NCI-H82 (cell line): ENCODE data around the gene KSR2.
"Not testable (repeated sequence)": the region's sequence is repeated elsewhere in the genome, so short reads cannot be mapped to it uniquely, and the experiment has no call there.

Experiments used
- DNase-seq: peaks from one replicate; lab custom pipeline; 2025; lab: John Stamatoyannopoulos, UW

The KSR2 gene

GRCh38 chr12:117968826-117969659, at the start of gene KSR2:
Gene KSR2 (minus strand): TSS chr12:117968990. CDS start chr12:117968255, 735 bp downstream.
- DNase-seq: peak; percentile 69

DNA sequence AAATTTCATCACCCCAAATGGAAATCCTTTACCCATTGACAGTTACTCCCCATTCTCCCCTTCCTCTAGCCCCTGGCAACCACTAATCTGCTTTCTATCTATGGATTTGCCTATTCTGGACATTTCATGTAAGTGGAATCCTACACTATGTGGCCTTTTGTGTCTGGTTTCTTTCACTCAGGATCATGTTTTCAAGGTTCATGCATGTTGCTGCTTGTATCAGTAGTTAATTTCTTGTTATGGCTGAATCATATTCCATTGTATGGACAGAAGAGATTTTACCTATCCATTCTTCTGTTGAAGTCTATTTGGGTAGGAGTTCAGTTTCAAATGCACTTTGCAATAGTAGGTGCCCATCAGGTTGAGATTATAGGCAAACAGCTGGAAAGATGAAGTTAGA, 49.1 kb upstream of the KSR2 start:
- no peak for DNase-seq

DNA sequence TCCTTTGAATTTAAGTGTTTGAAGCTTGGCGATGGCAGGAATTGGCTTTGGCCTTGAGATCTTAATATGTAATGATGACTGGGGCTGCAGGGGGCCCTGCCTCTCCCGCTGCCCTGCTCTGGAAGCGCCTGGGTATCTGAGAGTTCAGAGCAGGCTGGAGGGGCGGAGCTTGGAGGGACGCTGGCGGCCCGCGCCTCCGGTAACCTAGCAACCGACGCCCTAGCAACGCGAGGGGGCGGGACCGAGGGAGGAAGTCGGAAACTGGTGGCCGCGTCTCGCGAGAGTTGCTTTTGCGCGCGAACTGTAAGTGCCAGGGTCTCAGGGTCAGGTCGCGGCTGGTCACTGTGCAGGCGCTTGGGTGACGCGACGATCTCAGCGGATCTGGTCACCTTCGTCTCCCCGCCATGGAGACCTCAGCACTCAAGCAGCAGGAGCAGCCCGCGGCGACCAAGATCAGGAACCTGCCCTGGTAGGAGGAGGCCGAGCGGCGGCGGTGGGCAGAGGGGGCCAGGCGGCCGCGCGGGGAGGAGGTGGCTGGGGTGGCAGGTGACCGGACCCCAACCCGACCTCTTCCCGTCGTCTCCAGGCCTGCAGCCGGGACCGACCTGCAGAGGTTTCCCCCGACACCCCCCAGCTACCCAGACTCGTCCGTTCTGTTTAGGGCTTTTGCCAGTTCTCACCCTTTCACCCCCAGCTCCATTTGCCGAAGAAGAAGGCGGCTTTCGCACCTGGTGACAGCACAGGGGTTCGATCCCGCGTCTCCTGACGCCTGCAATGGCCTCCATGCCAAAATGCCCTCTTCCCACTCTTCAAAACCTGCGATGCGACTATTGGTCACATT, 47.9 kb upstream of the KSR2 start, which contains the start of gene RFC5:
Gene RFC5 (plus strand): TSS at position 280 of the 841 bp plus-strand sequence. CDS start 125 bp downstream, at position 405.
- DNase-seq: peak; percentile 99

- DNase-seq: no peak
Observed at GRCh38 chr12:118015944-118016343, 47.2 kb upstream of the KSR2 start.

DNA sequence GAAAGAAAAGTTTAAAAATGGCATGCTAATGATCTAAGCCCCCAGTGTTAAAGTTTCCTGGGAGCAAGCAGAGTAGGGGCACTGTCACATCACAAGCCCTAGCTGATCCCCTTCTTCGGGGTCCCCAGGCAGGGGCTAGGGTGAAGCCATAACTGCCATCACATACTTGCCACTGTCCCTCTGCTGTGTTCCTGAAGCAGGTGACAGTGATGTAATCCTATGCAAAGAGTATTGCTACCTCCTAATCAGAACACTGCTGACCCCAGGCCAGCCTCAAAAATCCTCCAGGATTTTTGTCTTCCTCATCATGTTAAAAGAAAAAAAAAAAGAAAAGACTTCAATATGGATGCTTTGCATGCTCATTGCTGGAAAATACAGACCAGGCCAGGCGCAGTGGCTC, 46.5 kb upstream of the KSR2 start:
- no peak for DNase-seq

DNA sequence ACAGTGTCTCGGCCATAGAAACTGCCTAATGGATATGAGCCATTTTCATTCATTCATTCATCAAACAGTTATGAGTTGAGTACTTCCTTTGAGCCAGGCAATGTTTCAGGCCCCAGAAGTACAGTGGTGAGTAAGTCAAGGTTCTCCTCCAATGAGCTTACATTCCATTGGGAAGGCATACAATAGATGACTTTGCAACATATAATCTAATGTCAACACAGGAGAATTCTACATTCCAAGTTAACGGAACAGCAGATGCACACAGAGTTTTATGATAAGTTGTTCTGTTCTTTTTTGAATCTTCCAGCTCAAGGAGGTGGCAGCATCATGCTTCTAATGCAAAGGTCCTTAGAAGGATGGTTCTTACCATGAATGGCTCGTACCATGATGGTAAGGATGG, 44.5 kb upstream of the KSR2 start:
- no peak for DNase-seq

DNA sequence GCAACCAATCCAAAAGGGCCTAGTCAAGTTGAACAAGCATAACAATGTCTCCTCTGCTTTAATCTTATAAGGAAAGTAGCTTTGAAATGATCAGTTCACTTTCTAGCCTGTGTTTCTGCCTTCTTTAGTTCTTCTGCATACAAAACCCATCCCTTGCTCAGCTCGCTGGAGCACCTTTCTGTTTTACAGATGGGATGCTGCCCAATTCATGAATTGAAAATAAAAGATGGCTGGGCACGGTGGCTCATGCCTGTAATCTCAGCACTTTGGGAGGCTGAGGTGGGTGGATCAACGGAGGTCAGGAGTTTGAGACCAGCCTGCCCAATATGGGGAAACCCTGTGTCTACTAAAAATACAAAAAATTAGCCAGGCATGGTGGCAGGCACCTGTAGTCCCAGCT, 43.2 kb upstream of the KSR2 start:
- DNase-seq: no peak

- no peak for DNase-seq
Observed at GRCh38 chr12:118011377-118011776, 42.6 kb upstream of the KSR2 start.

- no peak for DNase-seq
Observed at GRCh38 chr12:118010903-118011302, 42.1 kb upstream of the KSR2 start.

- not testable (repeated sequence) for DNase-seq
Observed at GRCh38 chr12:117999806-118000205, 31.0 kb upstream of the KSR2 start.

DNA sequence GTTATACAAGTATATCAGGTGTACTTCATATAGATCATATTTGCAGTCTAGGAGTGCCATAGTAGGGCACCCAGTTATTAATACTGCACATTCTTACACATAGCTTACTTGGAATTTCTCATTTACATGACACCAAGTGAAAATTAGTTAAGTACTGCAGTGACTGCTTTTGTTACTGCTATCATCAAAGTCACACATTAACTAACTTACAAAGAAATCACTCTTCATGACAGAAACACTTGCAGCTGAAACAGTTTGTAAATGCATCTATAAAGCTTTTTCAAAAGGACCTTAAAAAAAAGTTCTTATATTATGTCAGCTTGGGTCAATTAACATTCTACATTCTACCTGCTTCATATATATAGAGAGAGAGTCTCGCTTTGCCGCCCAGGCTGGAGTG, 29.9 kb upstream of the KSR2 start:
- DNase-seq: no peak

DNA sequence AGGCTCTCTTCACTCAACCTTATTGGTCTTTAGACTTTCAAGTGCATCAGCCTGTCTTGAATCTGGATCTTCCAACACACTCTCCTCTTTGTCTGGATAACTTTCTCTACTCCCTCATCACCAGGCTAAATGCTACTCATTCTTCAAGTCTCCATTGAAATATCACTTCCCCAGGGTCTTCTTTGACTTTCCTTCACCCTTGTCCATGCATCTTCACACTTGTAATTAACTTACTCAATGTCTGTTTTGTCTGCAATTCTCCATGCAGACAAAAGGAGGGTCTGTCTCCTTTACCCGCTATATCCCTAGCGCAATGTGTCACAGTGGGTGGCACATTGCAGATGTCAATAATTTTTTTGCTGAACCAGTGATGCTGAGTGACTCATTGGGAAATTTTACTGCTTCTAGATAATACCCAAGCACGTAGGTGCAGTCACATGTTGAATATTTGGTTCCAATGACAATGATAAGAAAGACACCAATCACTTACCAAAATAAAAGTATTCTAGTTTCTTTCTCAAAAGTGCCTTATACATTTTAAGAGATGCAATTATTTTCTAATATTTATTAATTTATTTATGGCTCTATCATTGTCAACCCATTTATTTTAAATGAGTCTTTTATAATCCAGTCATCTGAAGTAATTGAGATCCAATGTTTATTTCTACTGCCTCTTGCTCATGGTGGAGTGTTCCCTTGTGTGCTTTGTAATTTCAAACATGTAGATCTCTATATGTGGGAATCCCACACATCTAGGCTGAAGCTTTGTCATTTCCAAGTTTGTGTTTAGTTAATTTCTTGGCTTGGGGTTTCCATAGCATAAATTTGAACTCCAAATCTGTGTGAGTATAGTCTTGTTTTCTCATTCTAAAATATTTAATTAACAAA, 26.0 kb upstream of the KSR2 start:
- DNase-seq: no peak

DNA sequence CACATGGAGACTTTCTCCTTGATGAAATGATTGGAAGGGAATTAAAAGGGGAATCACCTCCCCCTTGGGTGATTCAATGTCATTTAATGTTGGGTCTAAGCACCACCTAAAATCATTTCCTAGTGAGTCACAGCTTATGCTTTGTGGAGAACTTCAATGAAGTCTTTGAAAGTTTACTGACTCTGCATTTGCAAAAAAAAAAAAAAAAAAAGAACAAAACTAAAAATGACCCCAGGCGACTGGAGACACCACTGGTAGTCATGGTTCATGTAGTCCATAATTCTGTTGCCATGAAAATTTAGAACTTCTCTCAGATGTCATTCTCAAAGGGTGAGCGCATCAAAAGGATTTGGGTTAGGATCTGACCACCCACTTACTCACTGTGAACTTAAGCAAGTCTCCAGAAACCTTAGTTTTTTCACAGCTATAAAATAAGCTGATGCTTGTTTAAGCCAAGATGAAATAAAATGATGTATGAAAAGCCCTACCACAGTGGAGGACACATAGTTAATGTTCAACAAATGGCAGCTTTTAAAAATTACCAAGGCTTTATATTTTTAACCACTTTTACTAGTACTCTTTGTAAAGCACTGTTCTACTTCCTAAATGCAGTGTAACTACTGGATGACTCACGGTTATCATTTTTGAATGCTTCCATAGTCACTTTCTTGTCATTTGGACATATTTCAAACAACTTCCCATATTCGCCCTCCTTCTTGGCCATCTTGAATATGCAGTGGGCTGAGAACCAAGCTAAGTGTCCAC, 18.1 kb upstream of the KSR2 start:
- no peak for DNase-seq

DNA sequence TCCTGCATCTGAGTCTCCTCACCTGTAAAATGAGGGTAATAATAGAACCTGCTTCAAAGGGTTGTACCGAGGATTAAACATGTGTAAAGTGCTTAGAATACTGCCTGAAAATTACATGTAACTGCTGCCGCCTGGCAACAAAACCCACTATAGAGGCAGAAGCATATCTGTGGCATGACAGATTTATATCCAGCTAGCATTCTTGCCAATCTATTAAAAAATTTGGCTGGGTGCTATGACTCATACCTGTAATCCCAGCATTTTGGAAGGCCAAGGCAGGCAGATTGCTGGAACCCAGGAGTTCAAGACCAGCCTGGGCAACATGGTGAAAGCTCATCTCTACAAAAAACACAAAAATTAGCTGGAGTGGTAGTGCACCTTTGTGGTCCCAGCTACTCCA, 16.4 kb upstream of the KSR2 start:
- no peak for DNase-seq

- DNase-seq: peak; percentile 21
Observed at GRCh38 chr12:117981267-117981666, 12.5 kb upstream of the KSR2 start.

DNA sequence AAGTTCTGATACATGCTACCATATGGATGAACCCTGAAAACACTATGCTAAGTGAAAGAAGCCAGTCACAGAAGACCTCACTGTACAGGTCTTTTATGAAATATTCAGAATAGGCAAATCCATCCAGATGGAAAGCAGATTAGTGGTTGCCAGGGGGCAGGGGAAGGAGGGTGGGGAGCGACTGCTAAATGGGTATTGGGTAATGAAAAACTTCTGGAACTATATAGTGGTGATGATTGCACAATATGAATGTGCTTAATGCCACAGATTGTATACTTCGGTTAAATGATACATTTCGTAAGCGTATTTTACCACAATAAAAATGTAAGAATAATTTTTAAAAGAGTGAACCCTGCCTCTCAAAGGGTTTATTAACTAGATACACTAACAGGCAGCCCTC, 11.8 kb upstream of the KSR2 start:
- DNase-seq: no peak

GRCh38 chr12:117977373-117977772, 8.6 kb upstream of the KSR2 start:
- DNase-seq: no peak

GRCh38 chr12:117975006-117975405, 6.2 kb upstream of the KSR2 start:
- no peak for DNase-seq

DNA sequence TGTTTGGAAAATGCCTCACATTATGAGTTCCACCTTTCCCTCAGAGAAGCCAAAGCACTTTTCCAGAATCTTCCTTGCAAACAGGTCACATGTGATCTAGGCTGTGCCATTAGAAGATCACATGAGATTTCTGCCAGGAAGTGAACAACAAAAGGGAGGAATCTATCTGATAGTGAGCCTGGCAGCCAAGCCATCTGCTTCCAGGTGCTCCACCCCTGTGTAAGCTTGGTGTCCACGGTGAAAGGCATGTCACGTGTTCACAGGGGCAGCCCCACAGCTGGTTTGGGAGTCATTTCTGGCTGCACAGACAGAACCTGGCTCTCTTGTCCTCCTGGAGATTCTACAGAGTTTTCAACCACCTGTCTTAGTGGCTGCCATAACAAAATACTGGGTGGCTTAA, 3.5 kb upstream of the KSR2 start:
- no peak for DNase-seq

DNA sequence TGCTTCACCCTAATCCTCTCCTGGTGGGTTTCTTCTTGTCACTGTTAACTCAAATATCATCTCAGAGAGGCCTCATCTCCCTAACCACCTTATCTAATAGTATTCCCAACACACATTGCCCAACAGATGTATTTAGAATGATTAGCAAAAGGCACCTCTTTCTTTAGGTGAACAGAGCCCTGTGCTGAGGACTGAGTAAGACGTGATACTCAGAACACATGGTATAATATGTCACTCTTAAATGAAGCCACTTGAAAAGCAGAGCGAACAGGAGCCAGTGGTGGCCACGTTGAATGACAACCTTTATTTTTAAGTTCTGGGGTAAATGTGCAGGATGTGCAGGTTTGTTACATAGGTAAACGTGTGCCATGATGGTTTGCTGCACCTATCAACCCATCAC, 1.5 kb upstream of the KSR2 start:
- no peak for DNase-seq

DNA sequence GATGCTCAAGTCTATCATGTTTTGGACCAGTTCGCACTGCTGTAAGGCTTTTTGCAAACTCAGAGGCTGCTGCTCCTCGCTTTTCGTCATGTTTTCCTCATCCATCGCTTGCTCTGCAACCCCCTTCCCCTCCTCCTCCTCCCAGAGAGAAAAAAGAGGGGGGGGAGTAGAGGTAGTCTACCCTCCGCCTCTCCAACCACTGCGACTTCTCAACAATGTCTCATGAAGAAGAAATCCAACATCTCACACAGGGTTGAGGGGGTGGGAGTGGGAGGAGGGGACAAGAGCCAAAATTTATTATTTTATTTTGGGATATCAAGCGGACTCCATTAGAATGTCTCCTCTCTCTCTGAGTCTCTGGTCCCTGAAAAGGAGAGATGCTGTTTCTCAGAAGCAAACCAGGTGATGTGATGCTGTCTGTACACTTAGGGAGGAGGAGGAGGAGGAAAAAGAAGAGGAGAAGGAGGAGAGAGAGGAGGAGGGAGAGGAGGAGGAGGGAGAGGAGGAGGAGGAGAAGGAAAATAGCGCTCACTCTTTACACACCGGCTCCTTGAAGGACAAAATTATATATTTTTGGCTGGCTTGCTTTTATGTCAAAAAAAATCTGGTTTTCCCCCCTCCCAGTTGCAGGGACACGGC, 520 bp downstream of the KSR2 start:
- no peak for DNase-seq
